Measurements from ENCODE around the gene PHGDH. TPM values are rescaled to one million over a fixed set of nuclear protein-coding genes. Genes with fewer than 3 reads are reported as not detected.
A peak's percentile ranks its signal among the peaks of the same experiment; 100 is the strongest.
"Not testable (repeated sequence)": the region's sequence is repeated elsewhere in the genome, so short reads cannot be mapped to it uniquely, and the experiment has no call there.

Gene PHGDH
- total RNA-seq, 2 donors from 2014 or later, result 185 to 307 TPM

- no peaks in the 10 kb centered on the region for H3K9me3 ChIP-seq
- no peak for DNase-seq (ENCODE audit: low spot score)
- H3K27ac ChIP-seq, result peak overlapping the region in 1 of 2 donors; percentile 50
- H3K36me3 ChIP-seq, result no peaks in the 10 kb centered on the region
- WGBS, result 82% methylated on average over 6 of the region's 6 CpGs
- intact Hi-C loops (cut with DNase I), result no loop called here
- H3K4me1 ChIP-seq (replicated peaks), result no peaks in the 10 kb centered on the region
- no peak overlapping the region for H3K4me3 ChIP-seq
- no peak for TF ChIP-seq POLR2A (IDR thresholded peaks at IDR 0.05)
- no peak for TF ChIP-seq POLR2AphosphoS5 (IDR thresholded peaks at IDR 0.05)
- no peak for TF ChIP-seq CTCF (IDR thresholded peaks at IDR 0.05)
- no peaks in the 10 kb centered on the region for H3K27me3 ChIP-seq (replicated peaks; ENCODE audit: insufficient read depth)
Measured at GRCh38 chr1:119783354-119784185, 71.8 kb downstream of the PHGDH start.

- TF ChIP-seq CTCF (IDR thresholded peaks at IDR 0.05), result no peak
- TF ChIP-seq POLR2A (IDR thresholded peaks at IDR 0.05), result no peak
- peak; percentile 38 for TF ChIP-seq POLR2AphosphoS5 (IDR thresholded peaks at IDR 0.05)
- DNase-seq (ENCODE audit: low spot score), result peak; percentile 30
- intact Hi-C loops (cut with DNase I), result no loop called here
- WGBS, result 54% methylated on average over 3 of the region's 3 CpGs
- Histone ChIP-seq H3K9me3 (no peaks in the 10 kb centered on the region), H3K36me3 (no peaks in the 10 kb centered on the region), H3K27ac (peak overlapping the region in 1 of 2 donors; percentile 63), H3K4me3 (no peak overlapping the region), H3K27me3 (replicated peaks; ENCODE audit: insufficient read depth) (no peaks in the 10 kb centered on the region), H3K4me1 (replicated peaks) (no peaks in the 10 kb centered on the region)
Measured at GRCh38 chr1:119784191-119784781, 72.6 kb downstream of the PHGDH start.

- H3K9me3 ChIP-seq; intact Hi-C loops (cut with DNase I); H3K4me3 ChIP-seq; H3K4me1 ChIP-seq (replicated peaks); H3K36me3 ChIP-seq; DNase-seq (ENCODE audit: low spot score); H3K27me3 ChIP-seq (replicated peaks; ENCODE audit: insufficient read depth): not testable (repeated sequence)
- 53% methylated on average over 7 of the region's 7 CpGs for WGBS
- H3K27ac ChIP-seq, result peak overlapping the region; percentile 54 to 63
Measured at GRCh38 chr1:119786046-119786445, 74.3 kb downstream of the PHGDH start.

GRCh38 chr1:119786473-119787050 lies 74.8 kb downstream of the PHGDH start:
- intact Hi-C loops (cut with DNase I); H3K36me3 ChIP-seq; H3K9me3 ChIP-seq; H3K4me3 ChIP-seq; H3K4me1 ChIP-seq (replicated peaks); H3K27me3 ChIP-seq (replicated peaks; ENCODE audit: insufficient read depth); DNase-seq (ENCODE audit: low spot score): not testable (repeated sequence)
- H3K27ac ChIP-seq, result peak overlapping the region; percentile 54 to 63
- WGBS, result 86% methylated on average over 4 of the region's 4 CpGs

- TF ChIP-seq CTCF (IDR thresholded peaks at IDR 0.05), result no peak
- TF ChIP-seq POLR2AphosphoS5 (IDR thresholded peaks at IDR 0.05), result no peak
- no peak for TF ChIP-seq POLR2A (IDR thresholded peaks at IDR 0.05)
- Histone ChIP-seq H3K27me3 (replicated peaks; ENCODE audit: insufficient read depth) (no peaks in the 10 kb centered on the region), H3K4me1 (replicated peaks) (no peaks in the 10 kb centered on the region), H3K9me3 (no peaks in the 10 kb centered on the region), H3K36me3 (no peaks in the 10 kb centered on the region), H3K4me3 (no peak overlapping the region), H3K27ac (no peak overlapping the region)
- whole genome bisulfite sequencing, result 34% methylated on average over 2 of the region's 2 CpGs
- intact Hi-C loops (cut with DNase I), result no loop called here
- DNase-seq (ENCODE audit: low spot score), result no peak
Measured at GRCh38 chr1:119787776-119788175, 76.0 kb downstream of the PHGDH start.
